IMR-90 (cell line): ENCODE measurements around the gene ATG2A. TPM values are rescaled to one million over a fixed set of nuclear protein-coding genes. Genes with fewer than 3 reads are reported as not detected.

Experiments
- ATAC-seq: fragments of 200-7000 bp; cut with Tn5 transposase; 2 replicates; pipeline ENCODE4 v1.9.1; 2020; ENCODE audit warnings: low read depth, mild to moderate bottlenecking, moderate library complexity
- BruUV-seq: library from RNA; stranded (reverse); fragments of 400-500 nt; replicated peaks from 2 replicates; lab custom pipeline; 2021; lab: Mats Ljungman, UMichigan
- CTCF ChIA-PET: fragments of 300-600 bp; formaldehyde crosslinking; extraction: SDS; loops from one replicate; lab custom pipeline; 2021; ENCODE audit warnings: antibody characterized with exemption; lab: Yijun Ruan, JAX
- POLR2A ChIA-PET: fragments of 300-600 bp; sonication (Branson Sonifier 250); formaldehyde crosslinking; loops from one replicate; lab custom pipeline; 2022; ENCODE audit warnings: antibody characterized with exemption; ENCODE audit not compliant: unreplicated experiment; lab: Charles Lee
- DNase-seq: peaks from one replicate; pipeline ENCODE4 v3.0.0; 2013
- H2AFZ ChIP-seq: replicated peaks from 2 replicates; pipeline ENCODE3; 2013; ENCODE audit warnings: low read length, mild to moderate bottlenecking; ENCODE audit not compliant: poor library complexity
- H2AK5ac ChIP-seq: 2 replicates; pipeline ENCODE4 v1.6.1; 2013; ENCODE audit warnings: low read depth, low read length, inconsistent platforms
- H2AK9ac ChIP-seq: replicated peaks from 2 replicates; pipeline ENCODE3; 2013; ENCODE audit warnings: mild to moderate bottlenecking, low read depth, low read length, moderate library complexity; ENCODE audit not compliant: poor library complexity
- H2BK120ac ChIP-seq: 2 replicates; pipeline ENCODE4 v1.6.1; 2013; ENCODE audit warnings: low read depth, low read length, inconsistent platforms
- H2BK15ac ChIP-seq: 3 replicates; pipeline ENCODE4 v1.6.1; 2013; ENCODE audit warnings: low read depth, low read length, inconsistent platforms
- H2BK20ac ChIP-seq: 2 replicates; pipeline ENCODE4 v1.6.1; 2013; ENCODE audit warnings: low read depth, mild to moderate bottlenecking, inconsistent platforms, low read length, moderate library complexity
- H2BK5ac ChIP-seq: 2 replicates; pipeline ENCODE4 v1.6.1; 2013; ENCODE audit warnings: mild to moderate bottlenecking, low read depth, low read length, inconsistent platforms; ENCODE audit not compliant: poor library complexity, severe bottlenecking
- H3K14ac ChIP-seq: replicated peaks from 2 replicates; pipeline ENCODE4 v1.6.1; 2013; ENCODE audit warnings: low read depth, low read length, inconsistent platforms
- H3K18ac ChIP-seq: 2 replicates; pipeline ENCODE4 v1.6.1; 2013; ENCODE audit warnings: low read depth, low read length, control low read depth
- H3K23ac ChIP-seq: 2 replicates; pipeline ENCODE4 v1.6.1; 2013; ENCODE audit warnings: low read depth, low read length, inconsistent platforms
- H3K27ac ChIP-seq: 2 replicates; pipeline ENCODE4 v1.5.1; 2013; ENCODE audit warnings: mild to moderate bottlenecking, control low read depth, low read length; ENCODE audit not compliant: insufficient read depth
- H3K27me3 ChIP-seq: 2 replicates; pipeline ENCODE4 v1.6.1; 2013; ENCODE audit warnings: low read length; ENCODE audit not compliant: control insufficient read depth, insufficient read depth
- H3K36me3 ChIP-seq: 2 replicates; pipeline ENCODE4 v1.6.1; 2013; ENCODE audit warnings: low read length, mixed read lengths; ENCODE audit not compliant: control insufficient read depth, insufficient read depth
- H3K4ac ChIP-seq: 2 replicates; pipeline ENCODE4 v1.6.1; 2013; ENCODE audit warnings: low read depth, low read length, inconsistent platforms
- H3K4me1 ChIP-seq: 2 replicates; pipeline ENCODE4 v1.6.1; 2013; ENCODE audit warnings: low read length, mixed read lengths; ENCODE audit not compliant: control insufficient read depth, insufficient read depth
- H3K4me2 ChIP-seq: 2 replicates; pipeline ENCODE4 v1.6.1; 2013; ENCODE audit warnings: low read depth, mild to moderate bottlenecking, control low read depth, low read length, moderate library complexity
- H3K4me3 ChIP-seq: 2 replicates; pipeline ENCODE4 v1.5.1; 2013; ENCODE audit warnings: low read depth, mild to moderate bottlenecking, control low read depth, low read length, moderate library complexity; ENCODE audit not compliant: insufficient read depth
- H3K56ac ChIP-seq: 2 replicates; pipeline ENCODE4 v1.6.1; 2013; ENCODE audit warnings: low read length, inconsistent platforms; ENCODE audit not compliant: insufficient read depth; ENCODE audit errors: extremely low read depth
- H3K79me1 ChIP-seq, 2 experiments: 2 replicates each; pipeline ENCODE4 v1.6.1; 2013; ENCODE audit warnings: low read length in 2 of 2, inconsistent platforms in 1 of 2, low read depth in 1 of 2
- H3K9ac ChIP-seq: 2 replicates; pipeline ENCODE4 v1.6.1; 2013; ENCODE audit warnings: low read depth, low read length, control low read depth
- H3K9me1 ChIP-seq: 2 replicates; pipeline ENCODE4 v1.6.1; 2013; ENCODE audit warnings: low read length, inconsistent platforms; ENCODE audit not compliant: insufficient read depth
- H3K9me3 ChIP-seq: 2 replicates; pipeline ENCODE4 v1.6.1; 2013; ENCODE audit warnings: low read length; ENCODE audit not compliant: control insufficient read depth, insufficient read depth
- H4K20me1 ChIP-seq: 2 replicates; pipeline ENCODE4 v1.6.1; 2013; ENCODE audit warnings: low read length, inconsistent platforms; ENCODE audit not compliant: insufficient read depth
- H4K5ac ChIP-seq: 2 replicates; pipeline ENCODE4 v1.6.1; 2013; ENCODE audit warnings: mild to moderate bottlenecking, low read depth, low read length, control low read depth
- H4K8ac ChIP-seq, 2 experiments: 2 replicates each; pipeline ENCODE4 v1.6.1; 2013; ENCODE audit warnings: low read depth in 2 of 2, low read length in 2 of 2, control low read depth in 1 of 2, inconsistent platforms in 1 of 2
- H4K91ac ChIP-seq: 2 replicates; pipeline ENCODE4 v1.6.1; 2013; ENCODE audit warnings: low read depth, low read length, inconsistent platforms; ENCODE audit not compliant: insufficient read depth
- BHLHE40 ChIP-seq: fragments of 150-350 bp; IDR thresholded peaks from 2 replicates; pipeline ENCODE4 v1.6.1; 2016; ENCODE audit warnings: mild to moderate bottlenecking, low read depth, low read length
- FOS ChIP-seq: fragments of 150-350 bp; IDR thresholded peaks from 2 replicates; pipeline ENCODE4 v1.6.1; 2016; ENCODE audit warnings: low read depth, low read length
- MAZ ChIP-seq: IDR thresholded peaks from 2 replicates; pipeline ENCODE4 v1.6.1; 2012; ENCODE audit warnings: low read depth, mild to moderate bottlenecking, low read length, improper control_type of control experiment, moderate library complexity, borderline replicate concordance
- POLR2A ChIP-seq: IDR thresholded peaks from 2 replicates; pipeline ENCODE4 v1.6.1; 2012; ENCODE audit warnings: mild to moderate bottlenecking, low read depth, low read length
- RAD21 ChIP-seq: IDR thresholded peaks from 2 replicates; pipeline ENCODE4 v1.6.1; 2012; ENCODE audit warnings: low read length, improper control_type of control experiment
- WGBS, 2 experiments: methylation state at CpG; one replicate each; pipeline versions ENCODE4 v1.1.5 to v1.1.7; 2013; ENCODE audit warnings: missing lambda C conversion rate in 2 of 2; ENCODE audit not compliant: insufficient read length in 1 of 2; ENCODE audit errors: extremely low coverage in 2 of 2; 5-methylcytosine and 5-hydroxymethylcytosine counted together
- dilution Hi-C: fragments of 300-500 bp; cut with HindIII; formaldehyde crosslinking; loops from one replicate; pipeline ENCODE4 v1.14.3; 2018; ENCODE audit warnings: low sequenced_read_pairs; ENCODE audit not compliant: unreplicated experiment
- in situ Hi-C: fragments of 300-500 bp; cut with MboI; formaldehyde crosslinking; loops from 3 replicates; pipeline ENCODE4 v1.14.3; 2019; ENCODE audit warnings: low sequenced_read_pairs, inconsistent platforms, mixed read lengths
- intact Hi-C: fragments of 100-400 bp; cut with micrococcal nuclease; formaldehyde crosslinking; loops from 2 replicates; pipeline ENCODE4 v1.10.0; 2022
- polyA plus RNA-seq, 3 experiments: library from polyadenylated mRNA; depleted of rRNA; stranded (reverse); fragments of >200 nt; gene quantifications; 2 replicates each; pipeline ENCODE4 v1.2.3, GENCODE V29; 2012; ENCODE audit warnings: low replicate concordance in 1 of 3
- total RNA-seq: library from RNA; depleted of rRNA; stranded (reverse); fragments of >200 nt; gene quantifications from 2 replicates; pipeline ENCODE4 v1.2.3, GENCODE V29; 2012
- TF ChIP-seq, protein P1 (sequence below): fragments of 150-350 bp; IDR thresholded peaks from 2 replicates; pipeline ENCODE4 v1.6.1; 2016; ENCODE audit warnings: low read depth, mild to moderate bottlenecking, low read length, moderate library complexity, borderline replicate concordance

The ATG2A gene
- total and polyA plus RNA-seq, 2 of the 4 experiments (the other 2 are of a cell fraction), result 3.2 to 10.5 TPM

DNA sequence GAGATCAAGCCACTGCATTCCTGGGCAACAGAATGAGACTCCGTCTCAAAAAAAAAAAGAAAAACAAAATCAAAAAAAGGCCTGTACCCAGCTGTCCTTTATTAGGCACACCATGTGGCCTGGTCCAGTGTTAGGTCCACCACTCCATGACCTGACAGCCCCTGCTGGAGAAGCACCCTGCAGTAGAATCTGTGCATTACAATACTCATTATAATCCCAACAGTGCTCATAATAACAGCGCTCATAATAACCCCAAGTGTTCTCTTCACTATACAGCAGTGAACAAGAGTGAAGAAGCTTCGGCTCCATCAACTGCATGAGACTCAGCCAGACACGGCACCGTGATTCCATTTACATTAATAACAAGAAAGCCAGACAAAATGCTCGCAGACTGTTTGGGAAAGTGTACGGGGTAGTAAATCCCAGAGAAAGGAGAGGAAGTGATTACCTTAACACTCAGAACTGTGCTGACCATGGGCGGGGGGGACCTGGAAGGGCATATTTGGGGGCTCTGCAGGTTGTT lies 29.7 kb downstream of the ATG2A start:
- H3K27me3 ChIP-seq, result no peaks in the 10 kb centered on the region
- peak overlapping the region; percentile 98 for H2AFZ ChIP-seq
- H2AK5ac ChIP-seq, result 0 out of 2 replicates have a peak overlapping the region, but pooled peaks have one; percentile 13
- no TSS peak for BruUV-seq
- H2BK15ac ChIP-seq, result no peak overlapping the region
- no peak overlapping the region for H3K9ac ChIP-seq
- peaks cover 0 to 3% of the 10 kb centered on the region in 2 experiments; a peak in 1 of 4 replicates for H3K79me1 ChIP-seq
- peaks cover 3% of the 10 kb centered on the region; the same call in 1 of the 2 replicates for H4K20me1 ChIP-seq
- ATAC-seq (no peak), DNase-seq (no peak)
- peak overlapping the region in 1 of 2 experiments; percentile 84; a peak in 2 of 4 replicates for H4K8ac ChIP-seq
- ChIA-PET POLR2A (no interaction called here), CTCF (interaction anchor here (1.0 to 2.2 kb wide), 3 partner anchors 10 to 40 kb away, joined by 4 to 15 read pairs (median 11); no protein-coding TSS in a partner anchor)
- TF ChIP-seq POLR2A, result no peak
- TF ChIP-seq BHLHE40, result no peak
- TF ChIP-seq FOS, result no peak
- TF ChIP-seq, protein P1, sequence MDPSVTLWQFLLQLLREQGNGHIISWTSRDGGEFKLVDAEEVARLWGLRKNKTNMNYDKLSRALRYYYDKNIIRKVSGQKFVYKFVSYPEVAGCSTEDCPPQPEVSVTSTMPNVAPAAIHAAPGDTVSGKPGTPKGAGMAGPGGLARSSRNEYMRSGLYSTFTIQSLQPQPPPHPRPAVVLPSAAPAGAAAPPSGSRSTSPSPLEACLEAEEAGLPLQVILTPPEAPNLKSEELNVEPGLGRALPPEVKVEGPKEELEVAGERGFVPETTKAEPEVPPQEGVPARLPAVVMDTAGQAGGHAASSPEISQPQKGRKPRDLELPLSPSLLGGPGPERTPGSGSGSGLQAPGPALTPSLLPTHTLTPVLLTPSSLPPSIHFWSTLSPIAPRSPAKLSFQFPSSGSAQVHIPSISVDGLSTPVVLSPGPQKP, result no peak
- TF ChIP-seq RAD21, result no peak
- no peak for TF ChIP-seq MAZ
- no peak overlapping the region for H3K18ac ChIP-seq
- peaks cover 12% of the 10 kb centered on the region for H3K9me1 ChIP-seq
- peaks cover 10% of the 10 kb centered on the region for H3K4me1 ChIP-seq
- dilution Hi-C loops (no loop called here), intact Hi-C loops (no loop called here), in situ Hi-C loops (no loop called here)
- no peak overlapping the region for H2BK120ac ChIP-seq
- no peak overlapping the region for H2BK5ac ChIP-seq
- H3K4me3 ChIP-seq, result no peak overlapping the region
- H3K36me3 ChIP-seq, result no peaks in the 10 kb centered on the region
- no peak overlapping the region for H3K14ac ChIP-seq
- no peak overlapping the region; the same call in 1 of the 2 replicates for H2BK20ac ChIP-seq
- H3K4me2 ChIP-seq, result no peak overlapping the region
- no peak overlapping the region for H3K23ac ChIP-seq
- WGBS, 2 experiments, result no CpG with 5 or more reads among the region's 8 CpGs
- no peak overlapping the region for H4K5ac ChIP-seq
- H3K27ac ChIP-seq, result no peak overlapping the region
- H4K91ac ChIP-seq, result no peak overlapping the region
- no peak overlapping the region for H3K56ac ChIP-seq
- 0 out of 2 replicates have a peak overlapping the region, but pooled peaks have one; percentile 39 for H3K4ac ChIP-seq
- H2AK9ac ChIP-seq, result no peak overlapping the region
- H3K9me3 ChIP-seq, result no peaks in the 10 kb centered on the region
